HG03442 (cell line): ENCODE data around the gene SMYD3.
"Not testable (repeated sequence)": the region's sequence is repeated elsewhere in the genome, so short reads cannot be mapped to it uniquely, and the experiment has no call there.

Source experiments
- ATAC-seq: cut with Tn5 transposase; IDR thresholded peaks from one replicate; pipeline ENCODE4 v1.9.1; 2021; ENCODE audit warnings: mild to moderate bottlenecking, moderate library complexity; ENCODE audit not compliant: unreplicated experiment

Gene SMYD3

DNA sequence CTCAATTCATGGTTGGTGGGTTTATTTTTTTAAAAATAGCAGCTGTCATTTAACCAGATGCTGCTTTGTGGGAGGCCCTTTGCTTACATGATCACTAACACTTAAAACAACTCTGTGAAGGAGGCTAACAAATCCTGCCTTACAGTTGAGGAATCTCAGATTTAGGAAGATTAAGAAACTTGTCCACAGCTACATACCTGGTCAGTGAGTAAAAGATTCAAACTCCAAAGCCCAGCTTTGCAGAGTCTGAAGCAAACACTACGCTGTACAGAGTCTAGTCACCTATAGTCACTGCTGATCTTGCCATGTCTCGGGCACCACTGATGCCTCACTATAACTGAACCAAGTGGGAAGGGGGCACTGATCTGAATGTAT is 535.4 kb downstream of the SMYD3 start:
- ATAC-seq = no peak

- ATAC-seq = not testable (repeated sequence)
Observed at GRCh38 chr1:245971076-245971710, 535.9 kb downstream of the SMYD3 start.

DNA sequence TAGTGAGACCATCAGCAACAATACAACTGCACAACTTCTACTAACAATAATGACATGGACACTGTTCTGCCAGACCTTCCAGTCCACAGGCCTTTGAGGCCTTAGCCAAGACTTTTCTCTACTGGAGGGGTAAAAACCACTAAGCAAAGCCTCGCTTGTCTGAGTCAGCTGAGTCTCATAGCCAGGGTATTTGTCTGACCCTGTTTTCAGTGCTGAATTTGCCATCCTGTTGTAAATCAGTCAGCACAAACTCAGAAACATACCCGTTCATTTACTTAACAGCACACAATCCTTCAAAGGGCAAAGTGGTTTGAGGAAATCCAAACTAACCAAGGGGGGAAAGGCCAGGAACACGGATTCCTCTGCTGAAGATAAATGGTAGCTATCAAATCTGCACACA is 537.8 kb downstream of the SMYD3 start:
- no peak for ATAC-seq

- ATAC-seq = no peak
Observed at GRCh38 chr1:245968775-245969174, 538.3 kb downstream of the SMYD3 start.

DNA sequence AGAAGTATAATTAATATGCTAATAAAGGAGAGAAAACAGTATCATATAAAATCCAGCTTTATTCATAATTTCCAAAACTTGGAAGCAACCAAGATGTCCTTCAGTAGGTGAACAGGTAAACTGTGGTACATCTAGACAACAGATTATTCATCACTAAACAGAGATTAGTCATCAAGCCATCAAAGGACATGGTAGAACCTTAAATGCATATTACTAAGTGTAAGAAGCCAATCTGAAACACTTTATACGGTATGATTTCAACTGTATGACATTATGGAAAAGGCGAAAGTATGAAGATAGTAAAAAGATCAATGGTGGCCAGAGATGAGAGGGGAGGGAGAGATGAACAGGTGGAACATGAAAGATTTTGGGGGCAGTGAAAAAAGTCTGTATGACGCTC is 541.7 kb downstream of the SMYD3 start:
- ATAC-seq = no peak

DNA sequence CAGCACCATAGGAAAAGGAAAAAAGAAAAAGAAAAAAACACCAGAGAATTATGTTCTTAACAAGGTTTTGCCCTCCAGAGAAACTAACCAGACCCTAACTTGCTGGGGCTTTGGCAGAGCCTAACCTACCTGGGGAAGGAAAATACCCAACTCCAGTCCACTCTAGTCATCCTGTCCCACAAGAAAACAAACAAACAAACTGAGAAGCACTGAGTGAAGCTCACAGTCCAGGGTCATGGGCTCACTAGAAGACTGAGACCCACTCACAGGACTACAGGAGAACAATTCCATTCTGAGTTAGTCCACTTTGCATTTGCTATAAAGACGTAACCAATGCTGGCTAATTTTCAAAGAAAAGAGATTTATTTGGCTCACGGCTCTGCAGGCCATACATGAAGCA is 543.4 kb downstream of the SMYD3 start:
- ATAC-seq = no peak

GRCh38 chr1:245962453-245962852 is 544.6 kb downstream of the SMYD3 start:
- no peak for ATAC-seq

DNA sequence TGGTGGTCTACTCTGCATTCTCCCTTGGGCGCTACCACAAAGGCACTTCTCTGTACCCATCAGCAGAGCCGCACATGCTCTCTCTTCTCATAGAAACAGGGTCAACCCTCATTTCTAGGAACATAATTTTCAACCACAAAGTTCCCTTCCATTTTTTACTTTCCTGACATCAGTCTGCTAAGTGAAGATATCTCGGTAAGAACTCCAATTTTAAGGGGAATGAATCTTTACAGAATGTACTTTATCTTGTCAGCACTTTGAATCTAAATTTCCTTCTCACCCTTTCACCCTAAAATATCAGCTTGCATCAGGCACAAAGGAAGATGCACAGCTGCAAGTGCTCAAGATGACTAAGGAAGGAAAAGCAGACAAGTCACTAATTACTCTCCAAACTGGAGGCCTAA is 545.9 kb downstream of the SMYD3 start:
- ATAC-seq = no peak

GRCh38 chr1:245960171-245960570 is 546.9 kb downstream of the SMYD3 start:
- ATAC-seq = no peak

DNA sequence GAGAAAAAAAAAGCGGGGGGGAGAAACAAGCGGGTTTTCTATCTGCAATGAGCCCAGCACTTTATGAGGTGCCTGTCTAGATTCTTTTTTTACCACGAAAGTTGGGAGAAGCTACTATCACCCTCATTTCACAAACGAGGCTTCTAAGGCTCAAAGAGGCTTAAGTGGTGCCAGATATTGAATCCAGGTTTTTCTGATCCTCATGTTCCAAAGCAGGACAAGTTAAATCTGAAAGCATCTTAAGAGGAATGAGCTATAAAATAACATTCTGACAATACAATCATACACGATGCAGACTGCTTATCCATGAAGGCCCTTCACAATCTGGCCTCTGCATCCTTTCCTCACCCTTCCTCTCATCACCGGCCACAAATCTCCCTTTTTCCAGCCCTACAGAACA is 549.1 kb downstream of the SMYD3 start:
- no peak for ATAC-seq

DNA sequence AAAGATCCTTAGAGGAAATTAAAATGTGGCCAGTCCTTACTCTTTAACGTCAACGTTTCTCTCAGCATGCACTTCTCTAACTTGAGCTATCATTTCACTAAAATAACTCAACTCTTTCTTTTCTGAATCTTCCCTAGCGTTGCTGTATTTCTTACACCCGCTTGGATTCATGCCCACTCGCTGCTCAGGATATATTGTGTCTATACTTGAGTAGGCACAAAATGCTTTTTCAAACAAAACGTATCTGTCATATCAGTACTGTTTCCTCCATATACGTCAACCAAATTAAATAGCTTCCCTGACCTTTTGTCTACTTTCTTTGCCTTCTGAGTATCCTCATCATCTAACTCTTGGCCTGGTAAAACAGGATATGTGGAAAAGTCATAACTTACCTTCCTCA is 549.7 kb downstream of the SMYD3 start:
- ATAC-seq = no peak

GRCh38 chr1:245956225-245956624 is 550.9 kb downstream of the SMYD3 start:
- ATAC-seq = no peak

- peak; percentile 34 for ATAC-seq
Observed at GRCh38 chr1:245953876-245954660, 553.0 kb downstream of the SMYD3 start.

- no peak for ATAC-seq
Observed at GRCh38 chr1:245952383-245953026, 554.6 kb downstream of the SMYD3 start.

- no peak for ATAC-seq
Observed at GRCh38 chr1:245948786-245949185, 558.3 kb downstream of the SMYD3 start.

DNA sequence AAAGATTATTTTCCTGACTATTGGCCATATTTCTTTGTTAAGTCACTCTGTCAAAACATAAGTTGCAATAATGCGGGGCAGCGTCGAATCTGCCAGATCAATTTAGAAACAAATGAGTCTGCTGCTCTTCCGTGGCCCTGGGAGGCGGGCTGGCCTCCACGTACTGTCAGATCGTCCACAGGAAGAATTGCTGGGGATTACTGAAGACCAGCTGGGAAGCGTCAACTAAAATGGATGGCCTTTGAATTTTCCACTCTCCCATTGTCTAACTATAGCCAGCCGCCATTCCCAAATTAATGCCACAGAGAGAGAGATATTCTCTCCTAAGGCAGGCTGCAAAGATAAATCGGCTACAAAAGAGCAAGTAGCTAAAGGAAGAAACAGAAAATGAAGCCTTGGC is 560.2 kb downstream of the SMYD3 start:
- ATAC-seq = no peak

- ATAC-seq = not testable (repeated sequence)
Observed at GRCh38 chr1:245945136-245945535, 561.9 kb downstream of the SMYD3 start.

DNA sequence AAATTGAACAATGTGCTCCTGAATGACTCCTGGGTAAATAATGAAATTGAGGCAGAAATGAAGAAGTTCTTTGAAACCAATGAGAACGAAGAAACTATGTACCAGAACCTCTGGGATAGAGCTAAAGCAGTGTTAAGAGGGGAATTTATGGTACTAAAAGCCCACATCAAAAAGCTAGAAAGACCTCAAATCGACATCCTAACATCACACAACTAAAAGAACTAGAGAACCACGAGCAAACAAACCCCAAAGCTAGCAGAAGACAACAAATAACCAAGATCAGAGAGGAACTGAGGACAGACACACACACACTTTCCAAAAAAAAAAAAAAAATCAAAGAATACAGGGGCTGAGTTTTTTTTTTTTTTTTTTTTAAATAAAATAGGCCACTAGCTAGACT is 564.2 kb downstream of the SMYD3 start:
- ATAC-seq = no peak

DNA sequence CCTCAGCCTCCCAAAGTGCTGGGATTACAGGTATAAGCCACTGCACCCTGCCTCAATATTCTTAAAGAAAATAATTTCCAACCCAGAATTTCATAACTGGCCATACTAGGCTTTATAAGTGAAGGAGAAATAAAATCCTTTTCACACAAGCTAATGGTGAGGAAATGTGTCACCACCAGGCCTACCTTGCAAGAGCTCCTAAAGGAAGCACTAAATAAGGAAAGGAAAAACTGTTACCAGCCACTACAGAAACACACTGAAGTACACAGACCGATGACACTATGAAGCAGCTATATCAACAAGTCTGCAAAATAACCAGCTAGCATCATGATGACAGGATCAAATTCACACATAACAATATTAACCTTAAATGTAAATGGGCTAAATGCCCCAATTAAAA is 565.3 kb downstream of the SMYD3 start:
- not testable (repeated sequence) for ATAC-seq

GRCh38 chr1:245939756-245940345 is 567.2 kb downstream of the SMYD3 start:
- no peak for ATAC-seq

DNA sequence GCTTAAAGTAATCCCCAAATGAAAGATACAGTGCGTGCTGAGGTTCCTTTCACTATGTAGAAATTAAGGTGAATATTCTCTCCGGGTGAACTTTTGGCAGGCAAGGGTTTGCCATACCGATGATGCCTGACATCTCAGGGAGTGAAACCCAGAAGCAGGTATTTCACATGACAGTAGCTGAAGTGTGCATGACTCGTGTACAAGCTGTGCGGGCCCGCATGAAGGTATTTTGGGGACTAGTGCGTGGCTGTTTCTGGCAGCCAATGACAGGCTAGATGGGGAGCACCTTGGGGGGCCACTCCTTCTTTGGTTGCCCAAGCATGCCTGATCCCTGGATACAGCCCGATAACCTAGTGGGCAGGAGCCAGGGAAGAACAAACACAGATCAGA is 569.0 kb downstream of the SMYD3 start:
- no peak for ATAC-seq
